ENCODE measurements around the gene MMAB. TPM values are rescaled to one million over a fixed set of nuclear protein-coding genes. Genes with fewer than 3 reads are reported as not detected.

Gene MMAB
- polyA plus RNA-seq, 2 of the 4 experiments (the other 2 are of a cell fraction), result 26.1 to 36.8 TPM

DNA sequence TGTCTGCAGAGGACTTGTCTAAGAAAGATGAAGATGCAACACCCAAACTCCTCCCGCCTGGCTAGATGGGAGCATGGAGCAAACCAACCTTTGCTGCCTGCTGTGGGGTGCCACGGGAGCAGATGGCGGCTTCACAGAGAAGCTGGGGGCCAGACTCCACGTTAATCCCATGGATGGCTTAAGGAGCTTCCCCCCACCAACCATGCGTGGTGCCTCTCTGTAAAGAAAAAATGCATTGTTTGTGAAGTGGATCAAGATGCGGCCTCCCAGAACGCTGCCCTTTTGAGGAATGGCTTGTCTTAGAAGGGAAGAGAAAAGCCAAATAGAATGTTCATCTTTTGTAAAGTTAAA is 15.9 kb upstream of the MMAB start:
- FAIRE-seq (no peak), ATAC-seq (no peak), DNase-seq (ENCODE audit: low read depth in 1 of 2, low spot score in 1 of 2) (no peak)
- TF ChIP-seq CEBPB (IDR thresholded peaks at IDR 0.05), result no peak
- no peak for TF ChIP-seq FOSB (CRISPR knock-in tag; IDR thresholded peaks at IDR 0.05)
- no peak for TF ChIP-seq NPAS2 (CRISPR knock-in tag; IDR thresholded peaks at IDR 0.05; ENCODE audit: borderline replicate concordance)
- no peak for TF ChIP-seq MAZ (IDR thresholded peaks at IDR 0.05; ENCODE audit: borderline replicate concordance, low read depth, low read length)
- no peak for TF ChIP-seq ZNF302 (CRISPR knock-in tag; IDR thresholded peaks at IDR 0.05)
- no peak for TF ChIP-seq EHF (CRISPR knock-in tag; IDR thresholded peaks at IDR 0.05)
- TF ChIP-seq, protein P1, sequence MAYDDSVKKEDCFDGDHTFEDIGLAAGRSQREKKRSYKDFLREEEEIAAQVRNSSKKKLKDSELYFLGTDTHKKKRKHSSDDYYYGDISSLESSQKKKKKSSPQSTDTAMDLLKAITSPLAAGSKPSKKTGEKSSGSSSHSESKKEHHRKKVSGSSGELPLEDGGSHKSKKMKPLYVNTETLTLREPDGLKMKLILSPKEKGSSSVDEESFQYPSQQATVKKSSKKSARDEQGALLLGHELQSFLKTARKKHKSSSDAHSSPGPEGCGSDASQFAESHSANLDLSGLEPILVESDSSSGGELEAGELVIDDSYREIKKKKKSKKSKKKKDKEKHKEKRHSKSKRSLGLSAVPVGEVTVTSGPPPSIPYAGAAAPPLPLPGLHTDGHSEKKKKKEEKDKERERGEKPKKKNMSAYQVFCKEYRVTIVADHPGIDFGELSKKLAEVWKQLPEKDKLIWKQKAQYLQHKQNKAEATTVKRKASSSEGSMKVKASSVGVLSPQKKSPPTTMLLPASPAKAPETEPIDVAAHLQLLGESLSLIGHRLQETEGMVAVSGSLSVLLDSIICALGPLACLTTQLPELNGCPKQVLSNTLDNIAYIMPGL (CRISPR knock-in tag; IDR thresholded peaks at IDR 0.05; ENCODE audit: borderline replicate concordance), result no peak
- TF ChIP-seq, protein P2, sequence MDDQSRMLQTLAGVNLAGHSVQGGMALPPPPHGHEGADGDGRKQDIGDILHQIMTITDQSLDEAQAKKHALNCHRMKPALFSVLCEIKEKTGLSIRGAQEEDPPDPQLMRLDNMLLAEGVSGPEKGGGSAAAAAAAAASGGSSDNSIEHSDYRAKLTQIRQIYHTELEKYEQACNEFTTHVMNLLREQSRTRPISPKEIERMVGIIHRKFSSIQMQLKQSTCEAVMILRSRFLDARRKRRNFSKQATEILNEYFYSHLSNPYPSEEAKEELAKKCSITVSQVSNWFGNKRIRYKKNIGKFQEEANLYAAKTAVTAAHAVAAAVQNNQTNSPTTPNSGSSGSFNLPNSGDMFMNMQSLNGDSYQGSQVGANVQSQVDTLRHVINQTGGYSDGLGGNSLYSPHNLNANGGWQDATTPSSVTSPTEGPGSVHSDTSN (IDR thresholded peaks at IDR 0.05), result no peak
- CTCF ChIA-PET, result interaction anchor here (0.6 to 10.5 kb wide), 3 partner anchors 7 to 185 kb away, joined by 3 to 123 read pairs (median 55); no protein-coding TSS in a partner anchor
- H3K4me2 ChIP-seq, result no peak overlapping the region
- POLR2A ChIA-PET, result interaction anchor here (1.3 kb wide), 1 partner anchor 16 kb away, joined by 3 read pairs; the partner anchor contains the start of genes MMAB and MVK
- no peak overlapping the region for H3K4me3 ChIP-seq
- H3K4me1 ChIP-seq, result peaks cover 9% of the 10 kb centered on the region; the same call in 2 of the 3 replicates
- no peak overlapping the region for H3K27ac ChIP-seq
- no peaks in the 10 kb centered on the region for H3K9me3 ChIP-seq
- 91% methylated on average over 7 of the region's 7 CpGs for WGBS (ENCODE audit: missing lambda C conversion rate)

DNA sequence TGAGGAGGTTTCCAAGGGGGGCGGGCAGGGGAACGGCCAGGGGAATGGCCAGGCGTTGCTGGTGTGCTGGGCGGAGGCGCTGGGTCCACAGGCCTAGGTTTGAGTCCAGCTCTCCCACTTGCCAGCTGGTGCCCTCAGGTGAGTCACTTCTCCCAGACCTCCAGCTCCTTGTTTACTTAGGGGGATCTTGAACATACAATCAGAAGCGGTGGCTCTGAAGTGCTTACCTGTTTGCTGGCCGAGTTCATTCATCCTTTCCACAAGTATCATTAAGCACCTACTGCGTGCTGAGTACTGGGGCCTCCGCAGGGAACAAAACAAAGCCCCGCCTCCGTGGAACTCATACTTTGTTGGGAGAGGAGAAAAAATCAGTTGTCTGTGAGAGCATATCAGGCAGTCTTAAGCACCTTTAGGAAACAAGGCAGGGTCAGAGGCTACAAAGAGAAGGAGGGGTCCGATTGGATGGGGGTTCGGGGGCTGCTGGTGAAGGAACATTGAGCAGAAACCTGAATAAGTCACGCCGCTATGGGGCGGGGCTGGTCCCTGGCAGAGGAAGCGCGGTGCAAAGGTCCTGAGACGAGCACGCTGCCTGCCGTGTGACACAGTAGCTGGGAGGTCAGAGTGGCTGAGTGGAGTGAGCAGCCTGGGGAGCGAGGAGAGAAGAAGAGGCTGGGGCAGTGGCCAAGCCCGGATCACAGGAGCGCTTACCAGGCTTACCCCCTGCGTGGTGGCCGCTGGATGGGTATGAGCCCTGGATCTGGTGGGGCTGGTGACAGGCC is 15.3 kb upstream of the MMAB start:
- TF ChIP-seq, protein P3, sequence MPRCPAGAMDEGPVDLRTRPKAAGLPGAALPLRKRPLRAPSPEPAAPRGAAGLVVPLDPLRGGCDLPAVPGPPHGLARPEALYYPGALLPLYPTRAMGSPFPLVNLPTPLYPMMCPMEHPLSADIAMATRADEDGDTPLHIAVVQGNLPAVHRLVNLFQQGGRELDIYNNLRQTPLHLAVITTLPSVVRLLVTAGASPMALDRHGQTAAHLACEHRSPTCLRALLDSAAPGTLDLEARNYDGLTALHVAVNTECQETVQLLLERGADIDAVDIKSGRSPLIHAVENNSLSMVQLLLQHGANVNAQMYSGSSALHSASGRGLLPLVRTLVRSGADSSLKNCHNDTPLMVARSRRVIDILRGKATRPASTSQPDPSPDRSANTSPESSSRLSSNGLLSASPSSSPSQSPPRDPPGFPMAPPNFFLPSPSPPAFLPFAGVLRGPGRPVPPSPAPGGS (IDR thresholded peaks at IDR 0.05), result no peak
- TF ChIP-seq HEYL (CRISPR knock-in tag; IDR thresholded peaks at IDR 0.05) (no peak), RAD21 (conservative IDR thresholded peaks at IDR 0.05 in 1 of 2, IDR thresholded peaks at IDR 0.05 in 1 of 2) (no peak), MAFK (IDR thresholded peaks at IDR 0.05; ENCODE audit: partially characterized antibody) (no peak), BHLHE40 (IDR thresholded peaks at IDR 0.05; ENCODE audit: low read depth, low read length) (no peak), MYC (IDR thresholded peaks at IDR 0.05; ENCODE audit: borderline replicate concordance, low read length) (no peak), HES2 (IDR thresholded peaks at IDR 0.05) (no peak), FOXS1 (CRISPR knock-in tag; IDR thresholded peaks at IDR 0.05) (no peak), POLR2A (IDR thresholded peaks at IDR 0.05; ENCODE audit: low read length) (no peak), NFE2L2 (conservative IDR thresholded peaks at IDR 0.05; ENCODE audit: low read length) (no peak), ZNF302 (CRISPR knock-in tag; IDR thresholded peaks at IDR 0.05) (no peak)
- ChIA-PET POLR2A (interaction anchor here (1.3 kb wide), 1 partner anchor 15 kb away, joined by 3 read pairs; the partner anchor contains the start of genes MMAB and MVK), CTCF (interaction anchor here (0.6 to 10.5 kb wide), 4 partner anchors 8 to 187 kb away, joined by 3 to 123 read pairs (median 4); no protein-coding TSS in a partner anchor)
- Histone ChIP-seq H3K9me3 (no peaks in the 10 kb centered on the region), H3K4me3 (no peak overlapping the region), H3K4me1 (peaks cover 9% of the 10 kb centered on the region; the same call in 2 of the 3 replicates), H3K4me2 (no peak overlapping the region), H3K27ac (no peak overlapping the region)
- ATAC-seq, result no peak
- no peak for DNase-seq (ENCODE audit: low read depth in 1 of 2, low spot score in 1 of 2)
- 89% methylated on average over 26 of the region's 26 CpGs for WGBS (ENCODE audit: missing lambda C conversion rate)
- no peak for FAIRE-seq
